Esophagus (tissue), 2 donors: ENCODE data around the gene UGT2B15. TPM values are rescaled to one million over a fixed set of nuclear protein-coding genes. Genes with fewer than 3 reads are reported as not detected.

Experiments
- H3K27ac ChIP-seq, 2 donors: one replicate each; pipeline ENCODE4 v1.5.1; 2013; ENCODE audit warnings: low read depth in 2 of 2, mild to moderate bottlenecking in 2 of 2, inconsistent platforms in 1 of 2, low read length in 1 of 2, moderate library complexity in 1 of 2
- H3K27me3 ChIP-seq, 2 donors: one replicate each; pipeline ENCODE4 v1.6.1; 2013; ENCODE audit warnings: low read length in 2 of 2, control low read depth in 1 of 2, mild to moderate bottlenecking in 1 of 2; ENCODE audit not compliant: insufficient read depth in 2 of 2, control insufficient read depth in 1 of 2
- H3K36me3 ChIP-seq, 2 donors: one replicate each; pipeline ENCODE4 v1.6.1; 2013; ENCODE audit warnings: low read length in 1 of 2; ENCODE audit not compliant: control insufficient read depth in 2 of 2, insufficient read depth in 2 of 2
- H3K4me1 ChIP-seq, 2 donors: one replicate each; pipeline ENCODE4 v1.6.1; 2013; ENCODE audit warnings: low read length in 1 of 2; ENCODE audit not compliant: control insufficient read depth in 2 of 2, insufficient read depth in 2 of 2
- H3K4me3 ChIP-seq, 2 donors: one replicate each; pipeline ENCODE4 v1.5.1; 2013; ENCODE audit warnings: low read length in 2 of 2, mild to moderate bottlenecking in 2 of 2, low read depth in 1 of 2, moderate library complexity in 1 of 2
- H3K9me3 ChIP-seq, 2 donors: one replicate each; pipeline ENCODE4 v1.6.1; 2013; ENCODE audit warnings: mild to moderate bottlenecking in 2 of 2, low read depth in 1 of 2, low read length in 1 of 2, moderate library complexity in 1 of 2; ENCODE audit not compliant: control insufficient read depth in 2 of 2, insufficient read depth in 1 of 2
- WGBS, 2 donors: extraction: QIAGEN DNeasy Blood & Tissue Kit; methylation state at CpG; one replicate each; pipeline ENCODE4 v1.1.7; 2013; 5-methylcytosine and 5-hydroxymethylcytosine counted together
- polyA plus RNA-seq, 2 donors: library from polyadenylated mRNA; stranded (reverse); fragments of 200-250 nt; gene quantifications; one replicate each; pipeline ENCODE4 v1.2.3, GENCODE V29; 2013
- donor health status: healthy with polysubstance abuse.
- donor health status: Bipolar disorder and iron deficiency.

The UGT2B15 gene
- polyA plus RNA-seq, 2 donors, result 0.06 TPM; not detected in 1

DNA sequence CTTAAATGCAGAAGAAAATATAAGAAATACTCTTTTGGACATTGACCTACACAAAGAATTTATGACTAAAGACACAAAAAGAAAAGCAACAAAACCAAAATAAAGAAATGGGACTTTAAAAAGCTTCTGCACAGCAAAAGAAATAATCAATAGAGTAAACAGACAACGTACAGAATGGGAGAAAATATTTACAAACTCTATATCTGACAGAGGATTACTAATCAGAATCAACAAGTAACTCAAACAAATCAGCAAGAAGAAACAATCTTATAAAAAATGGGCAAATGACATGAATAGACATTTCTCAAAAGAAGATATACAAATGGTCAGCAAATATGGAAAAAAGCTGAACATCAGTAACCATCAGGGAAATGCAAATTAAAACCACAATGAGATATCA, 56.7 kb downstream of the UGT2B15 start:
- no peaks in the 10 kb centered on the region for H3K36me3 ChIP-seq
- H3K27me3 ChIP-seq, result no peaks in the 10 kb centered on the region
- H3K4me3 ChIP-seq, result no peak overlapping the region
- H3K27ac ChIP-seq, result no peak overlapping the region
- 30% methylated on average over 1 of the region's 1 CpG; no CpG with 5 or more reads in 1 of the 2 donors for WGBS, 2 donors
- no peaks in the 10 kb centered on the region for H3K4me1 ChIP-seq
- no peaks in the 10 kb centered on the region for H3K9me3 ChIP-seq

GRCh38 chr4:68606240-68606639, 64.2 kb downstream of the UGT2B15 start:
- Histone ChIP-seq H3K27me3 (no peaks in the 10 kb centered on the region), H3K9me3 (no peaks in the 10 kb centered on the region), H3K4me3 (no peak overlapping the region), H3K36me3 (no peaks in the 10 kb centered on the region), H3K27ac (no peak overlapping the region), H3K4me1 (no peaks in the 10 kb centered on the region)
- WGBS, 2 donors, result 77% methylated on average over 1 of the region's 1 CpG; no CpG with 5 or more reads in 1 of the 2 donors

DNA sequence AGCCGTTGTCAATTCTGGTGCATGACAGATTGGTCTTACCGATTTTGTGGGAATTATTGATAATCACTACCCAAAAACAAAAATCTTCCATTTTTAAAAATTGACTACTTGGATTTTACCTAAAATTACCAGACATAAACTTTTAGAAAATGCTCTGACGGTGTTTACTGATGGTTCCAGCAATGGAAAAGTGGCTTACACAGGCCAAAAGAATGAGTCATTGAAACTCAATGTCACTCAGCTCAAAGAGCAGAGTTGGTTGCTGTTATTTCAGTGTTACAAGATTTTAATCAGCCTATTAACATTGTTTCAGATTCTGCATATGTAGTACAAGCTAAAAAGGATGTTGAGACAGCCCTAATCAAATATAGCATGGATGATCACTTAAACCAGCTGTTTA, 71.3 kb downstream of the UGT2B15 start:
- no peaks in the 10 kb centered on the region for H3K9me3 ChIP-seq
- no peaks in the 10 kb centered on the region for H3K36me3 ChIP-seq
- 89% methylated on average over 3 of the region's 3 CpGs; no CpG with 5 or more reads in 1 of the 2 donors for WGBS, 2 donors
- H3K4me3 ChIP-seq, result no peak overlapping the region
- no peaks in the 10 kb centered on the region for H3K27me3 ChIP-seq
- H3K4me1 ChIP-seq, result no peaks in the 10 kb centered on the region
- no peak overlapping the region for H3K27ac ChIP-seq

DNA sequence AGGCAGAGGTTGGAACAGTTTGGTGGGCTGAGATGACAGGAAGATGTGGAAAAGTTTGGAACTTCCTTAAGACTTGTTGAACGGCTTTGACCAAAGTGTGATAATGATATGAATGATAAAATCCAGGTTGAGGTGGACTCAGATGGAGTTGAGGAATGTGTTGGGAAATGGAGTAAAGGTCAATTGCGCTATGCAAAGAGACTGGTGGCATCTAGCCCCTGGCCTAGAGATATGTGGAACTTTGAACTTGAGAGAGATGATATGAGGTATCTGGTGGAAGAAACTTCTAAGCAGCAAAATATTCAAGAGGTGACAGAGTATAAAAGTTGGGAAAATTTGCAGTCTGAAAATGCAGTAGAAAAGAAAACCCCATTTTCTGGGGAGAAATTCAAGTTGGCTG, 73.0 kb downstream of the UGT2B15 start:
- Histone ChIP-seq H3K9me3 (no peaks in the 10 kb centered on the region), H3K4me3 (no peak overlapping the region), H3K4me1 (no peaks in the 10 kb centered on the region), H3K27ac (no peak overlapping the region), H3K27me3 (no peaks in the 10 kb centered on the region), H3K36me3 (no peaks in the 10 kb centered on the region)
- 92% methylated on average over 2 of the region's 2 CpGs; no CpG with 5 or more reads in 1 of the 2 donors for WGBS, 2 donors

Other genes starting within 250 kb of the UGT2B15 start
- 100 to 1,000 TPM; 227 to 455 TPM for gene TMPRSS11E, start 223.2 kb downstream of the UGT2B15 start, polyA plus RNA-seq
- under 1 TPM; 0.02 to 0.10 TPM for gene UGT2B17, start 94.3 kb downstream of the UGT2B15 start, polyA plus RNA-seq
- gene UGT2B10, start 145.3 kb upstream of the UGT2B15 start, polyA plus RNA-seq, result not detected